ENCODE measurements around the gene MYH9. TPM values are rescaled to one million over a fixed set of nuclear protein-coding genes. Genes with fewer than 3 reads are reported as not detected.

The MYH9 gene
- total and polyA plus RNA-seq, 4 donors, result 32.3 to 150 (median 98.7) TPM

- Histone ChIP-seq H3K36me3 (ENCODE audit: control insufficient read depth in 4 of 4, insufficient read depth in 3 of 4, low read depth in 1 of 4, low read length in 3 of 4) (no peaks in the 10 kb centered on the region), H3K27ac (ENCODE audit: low read depth in 1 of 2, low read length in 2 of 2) (peak overlapping the region; percentile 16 to 20), H3K9ac (ENCODE audit: low read depth in 1 of 2, low read length in 2 of 2) (no peak overlapping the region), H3K4me1 (ENCODE audit: control insufficient read depth in 4 of 4, insufficient read depth in 4 of 4, low read length in 3 of 4) (peaks cover 44 to 85% (median 70%) of the 10 kb centered on the region in 4 donors), H3K27me3 (ENCODE audit: control insufficient read depth in 4 of 4, insufficient read depth in 4 of 4, low read length in 3 of 4) (no peaks in the 10 kb centered on the region), H3K9me3 (ENCODE audit: control insufficient read depth in 4 of 4, low read length in 3 of 4) (no peaks in the 10 kb centered on the region), H3K4me3 (ENCODE audit: low read depth in 1 of 3, low read length in 3 of 3) (no peak overlapping the region)
- DNase-seq (ENCODE audit: low spot score), result no peak
- TF ChIP-seq TAF1 (conservative IDR thresholded peaks at IDR 0.05) (no peak), RXRA (IDR thresholded peaks at IDR 0.05) (no peak), HNF4A (conservative IDR thresholded peaks at IDR 0.05) (no peak), SP1 (IDR thresholded peaks at IDR 0.05) (no peak), FOXA1 (IDR thresholded peaks at IDR 0.05) (no peak), ATF3 (IDR thresholded peaks at IDR 0.05) (no peak), MAX (IDR thresholded peaks at IDR 0.05) (no peak), GABPA (IDR thresholded peaks at IDR 0.05 in 1 of 2, conservative IDR thresholded peaks at IDR 0.05 in 1 of 2) (no peak), ZBTB33 (IDR thresholded peaks at IDR 0.05) (no peak), YY1 (IDR thresholded peaks at IDR 0.05) (no peak), REST (IDR thresholded peaks at IDR 0.05) (no peak), JUND (IDR thresholded peaks at IDR 0.05) (no peak), FOXA2 (IDR thresholded peaks at IDR 0.05) (no peak), NR2F2 (IDR thresholded peaks at IDR 0.05) (no peak), RAD21 (IDR thresholded peaks at IDR 0.05) (no peak), HNF4G (IDR thresholded peaks at IDR 0.05) (no peak), EGR1 (IDR thresholded peaks at IDR 0.05; ENCODE audit: low read depth in 2 of 2) (no peak)
- TF ChIP-seq, protein P1, sequence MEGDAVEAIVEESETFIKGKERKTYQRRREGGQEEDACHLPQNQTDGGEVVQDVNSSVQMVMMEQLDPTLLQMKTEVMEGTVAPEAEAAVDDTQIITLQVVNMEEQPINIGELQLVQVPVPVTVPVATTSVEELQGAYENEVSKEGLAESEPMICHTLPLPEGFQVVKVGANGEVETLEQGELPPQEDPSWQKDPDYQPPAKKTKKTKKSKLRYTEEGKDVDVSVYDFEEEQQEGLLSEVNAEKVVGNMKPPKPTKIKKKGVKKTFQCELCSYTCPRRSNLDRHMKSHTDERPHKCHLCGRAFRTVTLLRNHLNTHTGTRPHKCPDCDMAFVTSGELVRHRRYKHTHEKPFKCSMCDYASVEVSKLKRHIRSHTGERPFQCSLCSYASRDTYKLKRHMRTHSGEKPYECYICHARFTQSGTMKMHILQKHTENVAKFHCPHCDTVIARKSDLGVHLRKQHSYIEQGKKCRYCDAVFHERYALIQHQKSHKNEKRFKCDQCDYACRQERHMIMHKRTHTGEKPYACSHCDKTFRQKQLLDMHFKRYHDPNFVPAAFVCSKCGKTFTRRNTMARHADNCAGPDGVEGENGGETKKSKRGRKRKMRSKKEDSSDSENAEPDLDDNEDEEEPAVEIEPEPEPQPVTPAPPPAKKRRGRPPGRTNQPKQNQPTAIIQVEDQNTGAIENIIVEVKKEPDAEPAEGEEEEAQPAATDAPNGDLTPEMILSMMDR (IDR thresholded peaks at IDR 0.05; ENCODE audit: low read depth, low read length, missing input control), result no peak
- 77% methylated on average over 11 of the region's 11 CpGs for whole genome bisulfite sequencing
Measured at GRCh38 chr22:36367066-36367465, 20.7 kb downstream of the MYH9 start.
